ENCODE results near the gene UBXN10. TPM values are rescaled to one million over a fixed set of nuclear protein-coding genes. Genes with fewer than 3 reads are reported as not detected.

Gene UBXN10
- polyA plus RNA-seq, 1 donor (not counting 4 experiments of a cell fraction or from before 2014, with no cell fraction given), result 0.05 TPM

GRCh38 chr1:20143318-20143717, 42.6 kb upstream of the UBXN10 start:
- no peak overlapping the region for H3K27ac ChIP-seq (ENCODE audit: control insufficient read depth, insufficient read depth, low read length)
- no peak overlapping the region for H3K4me3 ChIP-seq (ENCODE audit: control insufficient read depth in 2 of 3, extremely low read depth in 1 of 3, insufficient read depth in 2 of 3, low read depth in 1 of 3, low read length in 3 of 3)
- TF ChIP-seq EZH2 (IDR thresholded peaks at IDR 0.05; ENCODE audit: low read length) (no peak), CTCF (optimal IDR thresholded peaks at IDR 0.05 in 1 of 3, IDR thresholded peaks at IDR 0.05 in 1 of 3, conservative IDR thresholded peaks at IDR 0.05 in 1 of 3; ENCODE audit: extremely low read depth in 1 of 3, insufficient read depth in 2 of 3, low read length in 3 of 3) (no peak)
- H3K36me3 ChIP-seq (ENCODE audit: control insufficient read depth in 2 of 2, extremely low read depth in 1 of 2, insufficient read depth in 2 of 2, low read length in 2 of 2), result no peaks in the 10 kb centered on the region
- no peaks in the 10 kb centered on the region for H3K9me1 ChIP-seq (ENCODE audit: control insufficient read depth, extremely low read depth, insufficient read depth, low read length)
- H4K20me1 ChIP-seq (ENCODE audit: control insufficient read depth, extremely low read depth, insufficient read depth, low read length), result no peaks in the 10 kb centered on the region
- no peak for FAIRE-seq
- no peaks in the 10 kb centered on the region for H3K79me2 ChIP-seq (ENCODE audit: control insufficient read depth, insufficient read depth, low read length)
- no peaks in the 10 kb centered on the region for H3K27me3 ChIP-seq (ENCODE audit: control insufficient read depth, extremely low read depth, insufficient read depth, low read length)
- dilution Hi-C loops (cut with MboI; ENCODE audit: extremely low pct_ligation_motif_present, low sequenced_read_pairs), result no loop called here
- no peak overlapping the region for H2AFZ ChIP-seq (ENCODE audit: control insufficient read depth, low read length)
- no peak overlapping the region for H3K9ac ChIP-seq (ENCODE audit: control insufficient read depth, extremely low read depth, insufficient read depth, low read length)
- H3K9me3 ChIP-seq (ENCODE audit: control insufficient read depth, low read depth, low read length), result no peaks in the 10 kb centered on the region
- H3K4me2 ChIP-seq (ENCODE audit: control insufficient read depth, extremely low read depth, insufficient read depth, low read depth, low read length), result no peak overlapping the region
- peaks cover 2% of the 10 kb centered on the region for H3K4me1 ChIP-seq (ENCODE audit: control insufficient read depth, extremely low read depth, insufficient read depth, low read length)
- DNase-seq (ENCODE audit: low read depth, low spot score), result no peak

DNA sequence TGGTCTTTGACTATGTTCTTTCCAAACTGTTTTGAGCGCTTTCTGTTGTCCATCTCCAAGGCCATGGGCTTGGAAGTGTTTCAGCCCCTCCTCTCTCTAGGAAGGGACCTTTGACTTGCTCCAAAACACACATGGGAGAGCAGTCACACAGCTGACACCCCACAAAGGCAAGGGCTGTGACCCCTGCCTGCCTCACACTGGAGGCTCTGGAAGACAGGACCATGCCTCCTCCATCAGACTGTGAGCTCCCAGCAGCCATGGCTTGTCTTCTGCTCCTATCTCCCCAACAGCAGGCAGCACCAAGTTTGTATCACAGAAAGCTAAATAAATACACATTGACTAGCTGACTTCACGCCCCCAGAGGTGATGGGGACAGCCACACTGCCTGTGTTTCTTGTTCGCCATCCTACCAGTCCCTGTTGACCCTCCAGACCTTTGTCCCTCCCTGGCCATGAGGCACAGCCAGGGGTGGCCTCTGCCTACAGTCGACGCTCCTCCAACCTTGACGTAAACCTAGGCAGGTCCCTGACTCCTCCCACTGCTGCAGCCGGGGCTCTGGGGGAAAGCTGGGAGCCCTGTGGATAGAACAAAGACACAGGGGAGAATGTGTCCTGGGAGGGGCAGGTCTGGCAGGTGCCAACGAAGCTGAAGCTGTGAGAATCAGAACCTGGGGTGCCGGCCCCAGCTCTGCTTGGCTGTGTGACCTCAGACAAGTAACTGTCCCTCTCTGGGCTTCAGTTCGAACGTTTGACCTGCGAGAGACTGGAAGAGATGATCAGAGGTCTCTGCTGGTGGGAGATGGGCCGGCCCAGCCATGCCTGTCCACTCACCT, 41.9 kb upstream of the UBXN10 start:
- dilution Hi-C loops (cut with MboI; ENCODE audit: extremely low pct_ligation_motif_present, low sequenced_read_pairs), result no loop called here
- TF ChIP-seq EZH2 (IDR thresholded peaks at IDR 0.05; ENCODE audit: low read length) (no peak), CTCF (optimal IDR thresholded peaks at IDR 0.05 in 1 of 3, IDR thresholded peaks at IDR 0.05 in 1 of 3, conservative IDR thresholded peaks at IDR 0.05 in 1 of 3; ENCODE audit: extremely low read depth in 1 of 3, insufficient read depth in 2 of 3, low read length in 3 of 3) (no peak)
- H3K4me3 ChIP-seq (ENCODE audit: control insufficient read depth in 2 of 3, extremely low read depth in 1 of 3, insufficient read depth in 2 of 3, low read depth in 1 of 3, low read length in 3 of 3), result no peak overlapping the region

More for the DNA sequence above, 41.9 kb upstream of the UBXN10 start:
- Histone ChIP-seq H3K27me3 (ENCODE audit: control insufficient read depth, extremely low read depth, insufficient read depth, low read length) (no peaks in the 10 kb centered on the region), H3K79me2 (ENCODE audit: control insufficient read depth, insufficient read depth, low read length) (no peaks in the 10 kb centered on the region), H3K9me1 (ENCODE audit: control insufficient read depth, extremely low read depth, insufficient read depth, low read length) (no peaks in the 10 kb centered on the region), H2AFZ (ENCODE audit: control insufficient read depth, low read length) (no peak overlapping the region), H4K20me1 (ENCODE audit: control insufficient read depth, extremely low read depth, insufficient read depth, low read length) (no peaks in the 10 kb centered on the region), H3K9me3 (ENCODE audit: control insufficient read depth, low read depth, low read length) (no peaks in the 10 kb centered on the region), H3K36me3 (ENCODE audit: control insufficient read depth in 2 of 2, extremely low read depth in 1 of 2, insufficient read depth in 2 of 2, low read length in 2 of 2) (no peaks in the 10 kb centered on the region), H3K27ac (ENCODE audit: control insufficient read depth, insufficient read depth, low read length) (no peak overlapping the region), H3K4me2 (ENCODE audit: control insufficient read depth, extremely low read depth, insufficient read depth, low read depth, low read length) (no peak overlapping the region), H3K4me1 (ENCODE audit: control insufficient read depth, extremely low read depth, insufficient read depth, low read length) (peaks cover 2% of the 10 kb centered on the region), H3K9ac (ENCODE audit: control insufficient read depth, extremely low read depth, insufficient read depth, low read length) (no peak overlapping the region)
- DNase-seq (ENCODE audit: low read depth, low spot score) (no peak), FAIRE-seq (no peak)
